OCI-LY3 (cell line): ENCODE measurements around the gene RRP9.

Experiments used
- H2AFZ ChIP-seq: fragments of 200-600, 300-600 bp; shearing (Covaris generic); 2 replicates; pipeline ENCODE4 v1.6.0; 2014; ENCODE audit warnings: antibody characterized with exemption, low read depth, low read length
- H3K27ac ChIP-seq: fragments of 200-600, 300-600 bp; sonication (generic); 2 replicates; pipeline ENCODE4 v1.5.1; 2014; ENCODE audit warnings: mild to moderate bottlenecking, low read length, moderate library complexity, mixed read lengths
- H3K27me3 ChIP-seq: fragments of 200-600, 300-600 bp; sonication (generic); 2 replicates; pipeline ENCODE4 v1.6.1; 2014; ENCODE audit warnings: low read depth, low read length, mixed read lengths
- H3K36me3 ChIP-seq: fragments of 200-600, 300-600 bp; sonication (generic); replicated peaks from 2 replicates; pipeline ENCODE3; 2014; ENCODE audit warnings: low read depth, low read length, mixed read lengths
- H3K4me1 ChIP-seq: fragments of 300-600, 200-600 bp; sonication (generic); 2 replicates; pipeline ENCODE4 v1.6.1; 2014; ENCODE audit warnings: low read length, mixed read lengths
- H3K4me2 ChIP-seq: fragments of 200-600, 300-600 bp; sonication (generic); 2 replicates; pipeline ENCODE4 v1.6.1; 2014; ENCODE audit warnings: low read length, mixed read lengths
- H3K4me3 ChIP-seq: fragments of 300-600, 200-600 bp; sonication (generic); 2 replicates; pipeline ENCODE4 v1.5.1; 2014; ENCODE audit warnings: antibody characterized with exemption, mild to moderate bottlenecking, low read length, moderate library complexity
- H3K79me2 ChIP-seq: fragments of 300-600, 200-600 bp; shearing (Covaris generic); 2 replicates; pipeline ENCODE4 v1.6.1; 2014; ENCODE audit warnings: mild to moderate bottlenecking, low read length, mixed read lengths
- H3K9ac ChIP-seq: fragments of 300-600, 200-600 bp; shearing (Covaris generic); 2 replicates; pipeline ENCODE4 v1.6.0; 2014; ENCODE audit warnings: mild to moderate bottlenecking, low read length, moderate library complexity
- H3K9me3 ChIP-seq: fragments of 200-600, 300-600 bp; shearing (Covaris generic); 2 replicates; pipeline ENCODE4 v1.6.1; 2014; ENCODE audit warnings: low read length, mixed read lengths; ENCODE audit not compliant: insufficient read depth
- H4K20me1 ChIP-seq: fragments of 200-600, 300-600 bp; sonication (generic); 2 replicates; pipeline ENCODE4 v1.6.1; 2016; ENCODE audit warnings: low read length, mixed read lengths; ENCODE audit not compliant: insufficient read depth
- CTCF ChIP-seq: fragments of 200-600, 300-600 bp; sonication (generic); IDR thresholded peaks from 2 replicates; pipeline ENCODE4 v1.5.1; 2014; ENCODE audit warnings: antibody characterized with exemption, low read length, low read depth
- EZH2phosphoT487 ChIP-seq: fragments of 200-600 bp; shearing (Covaris generic); IDR thresholded peaks from 2 replicates; pipeline ENCODE4 v1.6.1; 2018; ENCODE audit warnings: antibody characterized with exemption, mixed run types, low read depth

Gene RRP9

DNA sequence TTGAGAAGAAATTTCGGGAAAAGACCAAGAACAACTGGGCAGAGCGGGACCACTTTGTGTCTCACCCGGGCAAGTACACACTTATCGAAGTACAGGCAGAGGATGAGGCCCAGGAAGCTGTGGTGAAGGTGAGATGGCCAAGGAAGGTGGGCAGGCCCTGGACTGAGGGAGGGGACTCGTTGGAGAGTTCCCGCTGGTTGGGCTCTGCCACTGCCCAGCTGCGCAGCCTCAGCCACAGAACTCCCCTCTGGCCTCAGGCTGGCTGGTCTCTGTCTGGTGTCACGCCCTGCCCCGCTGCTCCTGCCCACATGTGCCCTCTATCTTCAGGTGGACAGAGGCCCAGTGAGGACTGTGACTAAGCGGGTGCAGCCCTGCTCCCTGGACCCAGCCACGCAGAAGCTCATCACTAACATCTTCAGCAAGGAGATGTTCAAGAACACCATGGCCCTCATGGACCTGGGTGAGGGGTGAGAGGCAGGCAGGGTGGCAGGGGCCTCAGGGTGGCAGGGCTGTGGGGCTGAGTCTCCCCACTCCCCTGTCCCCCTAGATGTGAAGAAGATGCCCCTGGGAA is 2.8 kb upstream of the RRP9 start:
- Histone ChIP-seq H3K36me3 (peaks cover 6% of the 10 kb centered on the region), H3K27ac (no peak overlapping the region), H3K4me2 (no peak overlapping the region), H4K20me1 (0 out of 2 replicates have a peak, but pooled peaks cover 3% of the 10 kb centered on the region), H3K9ac (no peak overlapping the region), H3K79me2 (peaks cover 22% of the 10 kb centered on the region), H3K9me3 (no peaks in the 10 kb centered on the region), H2AFZ (no peak overlapping the region), H3K4me1 (peaks cover 23% of the 10 kb centered on the region), H3K27me3 (no peaks in the 10 kb centered on the region), H3K4me3 (no peak overlapping the region)
- TF ChIP-seq EZH2phosphoT487 (no peak), CTCF (no peak)

- H2AFZ ChIP-seq = no peak overlapping the region
- peak overlapping the region; percentile 92 for H3K4me3 ChIP-seq
- peak overlapping the region; percentile 98; the same call in 1 of the 2 replicates for H3K9ac ChIP-seq
- no peak overlapping the region for H3K27ac ChIP-seq
- peak overlapping the region; percentile 99 for H3K4me2 ChIP-seq
- H3K4me1 ChIP-seq = peaks cover 28% of the 10 kb centered on the region
- no peaks in the 10 kb centered on the region for H3K9me3 ChIP-seq
- H3K79me2 ChIP-seq = peaks cover 30% of the 10 kb centered on the region
- TF ChIP-seq CTCF (no peak), EZH2phosphoT487 (no peak)
- peaks cover 10% of the 10 kb centered on the region for H3K36me3 ChIP-seq
- peaks cover 3% of the 10 kb centered on the region; the same call in 1 of the 2 replicates for H4K20me1 ChIP-seq
- H3K27me3 ChIP-seq = no peaks in the 10 kb centered on the region
Measured at GRCh38 chr3:51943451-51944391, 2.0 kb upstream of the RRP9 start.

- Histone ChIP-seq H3K9ac (peak overlapping the region; percentile 98), H3K4me2 (peak overlapping the region; percentile 99), H3K79me2 (peaks cover 39% of the 10 kb centered on the region), H3K27ac (peak overlapping the region; percentile 63), H3K4me1 (peaks cover 28% of the 10 kb centered on the region), H3K9me3 (no peaks in the 10 kb centered on the region), H4K20me1 (peaks cover 3% of the 10 kb centered on the region; the same call in 1 of the 2 replicates), H3K36me3 (peaks cover 18% of the 10 kb centered on the region), H3K4me3 (peak overlapping the region; percentile 92), H2AFZ (peak overlapping the region; percentile 89), H3K27me3 (no peaks in the 10 kb centered on the region)
- TF ChIP-seq CTCF = no peak
- no peak for TF ChIP-seq EZH2phosphoT487
Measured at GRCh38 chr3:51942603-51943450, 1.1 kb upstream of the RRP9 start.
